Large intestine (tissue), 3 donors: ENCODE results near the gene CALN1. TPM values are rescaled to one million over a fixed set of nuclear protein-coding genes. Genes with fewer than 3 reads are reported as not detected.

Experiments
- DNase-seq, 2 donors: peaks; one replicate each; pipeline versions ENCODE4 v3.0.0 to v3.0.0-alpha.2; 2013
- H3K27ac ChIP-seq: one replicate; pipeline ENCODE4 v1.5.1; 2013; ENCODE audit warnings: low read length
- H3K27me3 ChIP-seq: 2 replicates; pipeline ENCODE4 v1.6.1; 2013; ENCODE audit warnings: low read length; ENCODE audit not compliant: control insufficient read depth, insufficient read depth
- H3K36me3 ChIP-seq: 2 replicates; pipeline ENCODE4 v1.6.1; 2013; ENCODE audit warnings: low read length; ENCODE audit not compliant: control insufficient read depth, insufficient read depth
- H3K4me1 ChIP-seq: one replicate; pipeline ENCODE4 v1.6.1; 2013; ENCODE audit warnings: low read length; ENCODE audit not compliant: control insufficient read depth, insufficient read depth
- H3K4me3 ChIP-seq: one replicate; pipeline ENCODE4 v1.5.1; 2013; ENCODE audit warnings: low read length
- H3K9me3 ChIP-seq: one replicate; pipeline ENCODE4 v1.6.1; 2013; ENCODE audit warnings: mild to moderate bottlenecking, low read depth, low read length, moderate library complexity; ENCODE audit not compliant: control insufficient read depth
- WGBS: methylation state at CpG from one replicate; pipeline ENCODE4 v1.1.5; 2013; ENCODE audit warnings: low lambda C conversion rate; ENCODE audit not compliant: insufficient coverage; 5-methylcytosine and 5-hydroxymethylcytosine counted together
- polyA plus RNA-seq: library from polyadenylated mRNA; unstranded; fragments of 120-200 nt; gene quantifications from one replicate; pipeline ENCODE4 v1.2.1, GENCODE V29; 2013

Gene CALN1
- polyA plus RNA-seq, 1 donor, result 0.09 TPM

DNA sequence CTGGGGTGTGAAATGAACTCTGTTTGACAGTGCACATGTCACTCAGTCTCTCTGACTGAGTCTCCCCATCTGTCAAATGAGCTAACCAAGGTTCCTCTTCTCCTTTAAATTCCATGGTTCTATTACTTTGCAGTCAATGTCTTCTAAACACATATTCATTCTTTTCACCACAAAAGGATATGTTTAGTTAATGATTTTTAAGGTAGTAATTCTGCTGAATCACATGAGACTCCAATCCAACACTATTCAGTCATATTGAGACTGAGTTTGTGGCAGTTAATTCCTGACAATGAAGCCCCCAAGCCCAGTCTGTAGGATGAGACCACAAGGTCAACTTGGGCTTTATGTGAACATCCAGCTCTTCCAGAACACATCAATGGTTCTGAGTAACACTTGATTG, 85.3 kb downstream of the CALN1 start:
- H3K9me3 ChIP-seq, result no peaks in the 10 kb centered on the region
- no peaks in the 10 kb centered on the region for H3K36me3 ChIP-seq
- H3K4me3 ChIP-seq, result no peak overlapping the region
- DNase-seq, result no peak
- H3K4me1 ChIP-seq, result no peaks in the 10 kb centered on the region
- H3K27me3 ChIP-seq, result no peaks in the 10 kb centered on the region
- H3K27ac ChIP-seq, result no peak overlapping the region

DNA sequence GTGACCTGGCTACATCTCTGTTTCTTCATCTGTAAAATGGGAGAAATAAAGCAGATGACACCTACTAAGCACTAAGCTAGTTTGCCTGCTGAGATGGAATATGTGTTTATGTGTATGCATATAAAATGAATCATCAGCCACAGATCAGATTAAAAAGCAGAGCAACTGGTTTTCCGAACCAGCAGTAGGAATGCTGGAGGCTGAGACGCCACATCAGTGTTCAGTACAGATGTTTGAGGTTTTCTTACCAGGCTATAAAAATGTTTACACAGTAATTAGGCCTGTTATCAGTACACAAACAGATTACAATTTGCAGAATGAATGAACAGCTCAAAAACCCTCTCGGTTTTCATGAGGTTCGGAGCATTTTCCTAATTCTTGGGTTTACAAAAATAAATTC, 85.8 kb downstream of the CALN1 start:
- Histone ChIP-seq H3K36me3 (no peaks in the 10 kb centered on the region), H3K4me1 (no peaks in the 10 kb centered on the region), H3K9me3 (no peaks in the 10 kb centered on the region), H3K27me3 (no peaks in the 10 kb centered on the region), H3K4me3 (no peak overlapping the region), H3K27ac (no peak overlapping the region)
- WGBS, result no CpG with 5 or more reads among the region's 4 CpGs
- DNase-seq, result no peak

DNA sequence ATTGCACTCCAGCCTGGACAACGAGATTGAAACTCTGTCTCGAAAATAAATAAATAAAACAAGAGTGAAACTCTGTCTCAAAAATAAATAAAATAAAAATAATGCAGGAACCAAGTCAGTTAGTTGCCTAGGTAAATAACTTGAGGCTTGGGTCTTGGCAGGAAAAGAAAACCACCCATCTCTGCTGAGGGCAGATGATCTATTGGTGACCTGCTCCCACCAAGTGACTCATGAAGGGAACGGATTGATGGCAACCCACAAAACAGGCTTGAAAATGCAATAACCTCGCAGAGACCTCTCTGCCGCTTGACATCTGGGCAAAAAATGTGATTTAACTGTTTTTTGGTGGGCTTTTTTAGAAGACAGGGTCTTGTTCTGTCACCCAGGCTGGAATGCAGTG, 86.6 kb downstream of the CALN1 start:
- Histone ChIP-seq H3K27ac (no peak overlapping the region), H3K9me3 (no peaks in the 10 kb centered on the region), H3K36me3 (no peaks in the 10 kb centered on the region), H3K4me3 (no peak overlapping the region), H3K4me1 (no peaks in the 10 kb centered on the region), H3K27me3 (no peaks in the 10 kb centered on the region)
- DNase-seq, result no peak
- 90% methylated on average over 2 of the region's 5 CpGs for WGBS

DNA sequence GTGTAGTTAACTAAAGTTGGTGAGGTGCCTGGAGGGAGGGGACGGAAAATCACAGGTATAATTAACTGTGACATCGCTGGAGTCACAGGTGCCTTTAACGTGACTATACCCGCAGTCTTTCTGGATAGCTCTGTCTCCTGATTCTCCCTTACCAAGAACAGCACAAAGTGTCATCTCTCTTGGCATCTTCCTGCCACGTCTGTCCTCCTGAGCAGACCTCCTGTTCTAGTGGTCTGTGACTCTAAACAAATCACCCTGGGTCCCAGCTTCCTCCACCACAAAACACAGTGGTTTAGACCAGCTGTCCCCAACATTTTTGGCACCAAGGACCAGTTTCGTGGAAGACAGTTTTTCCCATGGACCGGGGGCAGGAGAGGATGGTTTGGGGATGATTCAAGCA, 90.5 kb downstream of the CALN1 start:
- no peaks in the 10 kb centered on the region for H3K4me1 ChIP-seq
- no peak for DNase-seq
- no peaks in the 10 kb centered on the region for H3K27me3 ChIP-seq
- no peak overlapping the region for H3K27ac ChIP-seq
- 100% methylated on average over 2 of the region's 7 CpGs for WGBS
- no peaks in the 10 kb centered on the region for H3K9me3 ChIP-seq
- no peaks in the 10 kb centered on the region for H3K36me3 ChIP-seq
- H3K4me3 ChIP-seq, result no peak overlapping the region

GRCh38 chr7:72321081-72321480, 91.1 kb downstream of the CALN1 start:
- Histone ChIP-seq H3K9me3 (no peaks in the 10 kb centered on the region), H3K27me3 (no peaks in the 10 kb centered on the region), H3K36me3 (no peaks in the 10 kb centered on the region), H3K27ac (no peak overlapping the region), H3K4me3 (no peak overlapping the region), H3K4me1 (no peaks in the 10 kb centered on the region)
- 92% methylated on average over 4 of the region's 8 CpGs for WGBS
- no peak for DNase-seq

- no CpG with 5 or more reads among the region's 2 CpGs for WGBS
- Histone ChIP-seq H3K27me3 (no peaks in the 10 kb centered on the region), H3K36me3 (no peaks in the 10 kb centered on the region), H3K4me3 (no peak overlapping the region), H3K27ac (no peak overlapping the region), H3K4me1 (no peaks in the 10 kb centered on the region), H3K9me3 (no peaks in the 10 kb centered on the region)
- no peak for DNase-seq
Observed at GRCh38 chr7:72317341-72317740, 94.8 kb downstream of the CALN1 start.

DNA sequence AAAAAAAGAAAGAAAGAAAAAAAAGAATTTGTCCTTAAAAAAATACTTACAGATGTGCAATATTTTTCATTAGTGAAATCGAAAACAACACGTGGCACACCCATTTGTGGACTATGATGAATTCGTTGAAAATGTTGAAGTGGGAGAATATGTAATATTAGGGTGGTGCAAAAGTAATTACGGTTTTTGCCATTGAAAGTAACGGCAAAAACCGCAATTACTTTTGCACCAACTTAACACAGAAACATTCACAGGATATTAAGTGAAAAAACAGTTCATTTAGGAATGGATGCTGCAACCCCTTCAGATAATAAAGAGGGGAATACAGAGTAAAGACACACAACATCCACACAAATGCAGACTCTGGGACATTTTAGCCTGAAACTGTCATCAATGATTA, 96.0 kb downstream of the CALN1 start:
- Histone ChIP-seq H3K9me3 (no peaks in the 10 kb centered on the region), H3K27ac (no peak overlapping the region), H3K27me3 (no peaks in the 10 kb centered on the region), H3K4me3 (no peak overlapping the region), H3K36me3 (no peaks in the 10 kb centered on the region), H3K4me1 (no peaks in the 10 kb centered on the region)
- no peak for DNase-seq
- WGBS, result no CpG with 5 or more reads among the region's 6 CpGs

DNA sequence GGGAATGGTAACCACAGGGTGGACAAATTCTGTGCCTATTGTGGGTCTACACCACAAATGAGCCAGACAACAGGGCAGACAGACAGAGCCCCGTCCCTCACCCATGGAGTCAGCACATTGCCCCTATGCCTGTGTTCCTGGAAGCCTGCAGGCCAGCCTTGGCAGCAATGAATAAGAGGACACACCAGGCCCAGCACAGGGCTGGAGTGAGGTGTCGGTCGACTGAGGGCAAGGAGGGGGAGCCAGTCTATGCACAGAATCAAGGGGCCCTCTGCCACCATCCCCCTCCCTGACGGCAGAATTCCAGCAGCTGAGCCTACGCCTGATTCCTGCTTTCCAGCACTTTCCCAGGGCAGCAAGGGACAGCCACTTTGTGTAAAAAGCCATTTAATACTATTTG, 98.2 kb downstream of the CALN1 start:
- Histone ChIP-seq H3K4me1 (no peaks in the 10 kb centered on the region), H3K9me3 (no peaks in the 10 kb centered on the region), H3K27me3 (no peaks in the 10 kb centered on the region), H3K4me3 (no peak overlapping the region), H3K36me3 (no peaks in the 10 kb centered on the region), H3K27ac (no peak overlapping the region)
- DNase-seq, result no peak
- WGBS, result no CpG with 5 or more reads among the region's 5 CpGs

GRCh38 chr7:72310301-72310700, 101.8 kb downstream of the CALN1 start:
- Histone ChIP-seq H3K4me1 (no peaks in the 10 kb centered on the region), H3K27ac (no peak overlapping the region), H3K36me3 (no peaks in the 10 kb centered on the region), H3K4me3 (no peak overlapping the region), H3K27me3 (no peaks in the 10 kb centered on the region), H3K9me3 (no peaks in the 10 kb centered on the region)
- no peak for DNase-seq
- WGBS, result 100% methylated on average over 1 of the region's 4 CpGs

DNA sequence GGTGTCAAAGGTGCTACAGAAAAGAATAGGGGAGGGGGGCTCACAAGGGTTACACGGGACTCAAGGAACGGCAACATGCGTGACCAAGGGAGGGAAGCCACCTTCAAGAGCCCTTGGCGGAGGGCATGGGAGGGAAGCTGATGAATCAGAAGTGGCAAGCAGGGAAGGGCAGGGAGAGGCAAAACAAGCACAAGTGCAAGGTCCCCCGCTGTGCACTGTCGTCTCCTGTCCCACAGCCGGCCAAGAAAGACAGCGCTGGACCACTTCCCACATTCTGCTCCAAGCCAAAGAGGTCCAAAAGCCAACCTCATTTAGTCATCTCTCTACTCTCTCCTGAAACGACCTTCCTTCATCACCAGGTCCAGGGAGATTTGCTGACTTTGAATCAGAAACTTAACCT, 102.7 kb downstream of the CALN1 start:
- 90% methylated on average over 3 of the region's 9 CpGs for WGBS
- Histone ChIP-seq H3K27ac (no peak overlapping the region), H3K9me3 (no peaks in the 10 kb centered on the region), H3K4me1 (no peaks in the 10 kb centered on the region), H3K4me3 (no peak overlapping the region), H3K27me3 (no peaks in the 10 kb centered on the region), H3K36me3 (no peaks in the 10 kb centered on the region)
- no peak for DNase-seq

GRCh38 chr7:72308986-72309385, 103.2 kb downstream of the CALN1 start:
- no peaks in the 10 kb centered on the region for H3K9me3 ChIP-seq
- DNase-seq, result no peak
- no peaks in the 10 kb centered on the region for H3K27me3 ChIP-seq
- H3K36me3 ChIP-seq, result no peaks in the 10 kb centered on the region
- no peak overlapping the region for H3K27ac ChIP-seq
- H3K4me3 ChIP-seq, result no peak overlapping the region
- H3K4me1 ChIP-seq, result no peaks in the 10 kb centered on the region
- WGBS, result no CpG with 5 or more reads among the region's 2 CpGs
